GM12872 (cell line): ENCODE results near the gene ZCCHC24.

ENCODE experiments used
- TF ChIP-seq, protein P1 (sequence below): IDR thresholded peaks from 3 replicates; pipeline ENCODE4 v1.5.1; 2011; ENCODE audit warnings: low read depth, mild to moderate bottlenecking, low read length, moderate library complexity; ENCODE audit not compliant: insufficient read depth

The ZCCHC24 gene

GRCh38 chr10:79386637-79387465, 58.6 kb downstream of the ZCCHC24 start:
- TF ChIP-seq, protein P1, sequence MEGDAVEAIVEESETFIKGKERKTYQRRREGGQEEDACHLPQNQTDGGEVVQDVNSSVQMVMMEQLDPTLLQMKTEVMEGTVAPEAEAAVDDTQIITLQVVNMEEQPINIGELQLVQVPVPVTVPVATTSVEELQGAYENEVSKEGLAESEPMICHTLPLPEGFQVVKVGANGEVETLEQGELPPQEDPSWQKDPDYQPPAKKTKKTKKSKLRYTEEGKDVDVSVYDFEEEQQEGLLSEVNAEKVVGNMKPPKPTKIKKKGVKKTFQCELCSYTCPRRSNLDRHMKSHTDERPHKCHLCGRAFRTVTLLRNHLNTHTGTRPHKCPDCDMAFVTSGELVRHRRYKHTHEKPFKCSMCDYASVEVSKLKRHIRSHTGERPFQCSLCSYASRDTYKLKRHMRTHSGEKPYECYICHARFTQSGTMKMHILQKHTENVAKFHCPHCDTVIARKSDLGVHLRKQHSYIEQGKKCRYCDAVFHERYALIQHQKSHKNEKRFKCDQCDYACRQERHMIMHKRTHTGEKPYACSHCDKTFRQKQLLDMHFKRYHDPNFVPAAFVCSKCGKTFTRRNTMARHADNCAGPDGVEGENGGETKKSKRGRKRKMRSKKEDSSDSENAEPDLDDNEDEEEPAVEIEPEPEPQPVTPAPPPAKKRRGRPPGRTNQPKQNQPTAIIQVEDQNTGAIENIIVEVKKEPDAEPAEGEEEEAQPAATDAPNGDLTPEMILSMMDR, result no peak

- TF ChIP-seq, protein P1, result no peak
Measured at GRCh38 chr10:79385804-79386531, 59.5 kb downstream of the ZCCHC24 start.

GRCh38 chr10:79385392-79385795, 60.0 kb downstream of the ZCCHC24 start:
- TF ChIP-seq, protein P1, result no peak

- TF ChIP-seq, protein P1, result no peak
Measured at GRCh38 chr10:79384773-79385391, 60.5 kb downstream of the ZCCHC24 start.

DNA sequence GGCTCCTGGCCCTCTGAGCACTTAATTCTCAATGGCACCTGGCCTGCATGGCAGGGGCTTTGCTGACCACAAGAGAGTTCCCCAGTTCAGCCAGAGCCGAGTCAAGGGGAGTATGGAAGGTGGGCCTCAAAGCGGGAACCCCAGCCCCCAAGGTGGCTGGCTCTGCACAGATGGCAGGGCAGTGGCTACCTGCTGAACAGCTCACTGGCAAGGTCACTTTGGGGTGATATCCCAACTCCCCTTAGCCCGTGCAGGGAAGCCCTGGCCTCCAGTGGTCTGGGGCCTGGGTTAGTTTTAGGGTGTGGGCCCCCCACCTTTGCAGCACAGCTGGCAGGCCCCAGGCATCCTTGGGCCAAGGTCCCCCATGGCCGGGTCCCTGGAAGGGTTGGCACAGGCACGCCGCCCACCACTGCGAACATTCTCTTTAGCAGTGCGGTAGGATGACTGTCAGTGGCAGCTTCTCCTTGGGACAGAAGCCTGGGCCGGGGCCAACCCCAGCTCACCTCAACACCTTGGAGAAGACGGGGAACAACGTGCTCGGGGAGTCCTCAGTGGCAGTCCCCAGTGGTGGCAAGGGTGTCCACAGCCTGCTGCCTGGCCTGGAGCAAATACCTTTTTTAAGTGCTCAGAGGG, 61.3 kb downstream of the ZCCHC24 start:
- TF ChIP-seq, protein P1, result no peak

GRCh38 chr10:79382491-79382941, 62.9 kb downstream of the ZCCHC24 start:
- TF ChIP-seq, protein P1, result no peak

GRCh38 chr10:79381804-79382221, 63.6 kb downstream of the ZCCHC24 start:
- TF ChIP-seq, protein P1, result no peak
